HG03439 (cell line): ENCODE data around the gene NOD1.
"Not testable (repeated sequence)": the region's sequence is repeated elsewhere in the genome, so short reads cannot be mapped to it uniquely, and the experiment has no call there.

ENCODE experiments used
- ATAC-seq: cut with Tn5 transposase; IDR thresholded peaks from one replicate; pipeline ENCODE4 v1.9.1; 2021; ENCODE audit warnings: mild to moderate bottlenecking, moderate library complexity; ENCODE audit not compliant: unreplicated experiment

Gene NOD1

DNA sequence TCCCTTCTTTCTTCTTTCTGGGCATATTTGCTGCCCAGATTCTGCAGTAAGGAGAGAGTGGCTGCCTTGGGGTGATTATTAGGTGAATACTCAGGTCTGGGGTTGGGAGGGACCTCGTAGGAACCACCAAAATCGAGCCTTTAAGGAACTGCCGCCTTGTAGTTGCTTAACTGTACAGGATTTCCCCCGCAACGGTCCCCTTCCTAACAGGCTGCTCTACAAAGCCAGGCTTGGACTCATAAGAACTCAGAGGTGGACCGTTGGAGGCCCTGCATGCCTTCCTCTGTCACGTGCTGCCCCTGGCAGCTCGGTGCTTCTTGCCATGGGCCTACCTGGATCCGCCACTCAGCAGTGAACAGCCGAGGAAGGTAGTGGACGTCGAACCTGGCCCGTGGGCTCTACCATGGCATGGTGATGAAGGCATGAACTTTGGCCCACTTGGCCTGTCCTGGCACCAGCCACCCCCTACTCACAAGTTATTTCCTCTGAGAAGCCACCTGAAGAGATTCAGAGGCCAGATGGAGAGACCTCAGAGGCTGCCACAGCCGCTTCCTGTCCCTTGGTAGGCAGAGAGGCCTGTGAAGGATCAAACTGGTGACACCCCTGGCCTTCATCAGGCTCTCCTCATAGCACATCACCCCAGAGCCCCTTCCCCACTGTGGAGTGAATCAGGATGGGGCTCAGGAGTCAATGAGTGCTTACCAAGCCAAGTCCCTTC lies 54.6 kb downstream of the NOD1 start:
- no peak for ATAC-seq

DNA sequence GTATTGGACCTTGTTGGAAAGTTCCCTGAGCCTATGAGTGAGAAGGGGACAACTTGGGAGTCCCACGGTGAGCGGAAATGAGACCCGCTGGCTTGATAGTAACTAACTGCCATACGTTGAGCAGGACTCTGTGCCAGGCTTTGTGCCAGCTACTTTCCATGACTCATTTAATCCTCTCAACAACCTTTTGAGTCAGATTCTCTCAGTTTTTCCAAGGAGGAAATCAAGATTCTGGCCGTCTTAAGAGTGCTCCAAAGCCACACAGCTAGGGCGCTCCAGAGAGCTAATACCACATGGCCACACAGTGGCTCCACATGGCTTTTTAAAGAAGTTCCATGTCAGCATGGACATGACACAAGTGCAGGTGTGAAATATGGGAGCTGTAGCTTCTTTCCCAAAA lies 55.7 kb downstream of the NOD1 start:
- no peak for ATAC-seq

GRCh38 chr7:30421647-30422196 lies 56.9 kb downstream of the NOD1 start:
- no peak for ATAC-seq

DNA sequence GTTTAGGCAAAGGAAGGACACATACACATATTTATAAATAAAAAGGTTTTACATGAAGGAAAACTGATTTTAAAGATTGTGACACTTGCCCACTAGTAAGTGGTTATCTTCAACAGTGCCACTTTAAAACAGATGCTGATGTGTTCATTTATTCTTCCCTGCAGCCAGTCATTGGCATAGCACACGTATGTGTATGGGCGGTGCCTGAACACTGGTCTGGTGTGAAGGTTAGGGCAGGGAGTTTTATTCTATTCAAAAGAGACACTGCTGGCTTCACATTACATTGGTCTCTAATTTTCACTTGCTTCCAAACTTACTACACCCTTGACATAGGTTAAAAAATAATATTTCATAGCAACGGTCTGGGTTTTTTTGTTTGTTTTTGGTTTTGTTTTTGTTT lies 57.9 kb downstream of the NOD1 start:
- no peak for ATAC-seq

- ATAC-seq = not testable (repeated sequence)
Observed at GRCh38 chr7:30420080-30420479, 58.5 kb downstream of the NOD1 start.

DNA sequence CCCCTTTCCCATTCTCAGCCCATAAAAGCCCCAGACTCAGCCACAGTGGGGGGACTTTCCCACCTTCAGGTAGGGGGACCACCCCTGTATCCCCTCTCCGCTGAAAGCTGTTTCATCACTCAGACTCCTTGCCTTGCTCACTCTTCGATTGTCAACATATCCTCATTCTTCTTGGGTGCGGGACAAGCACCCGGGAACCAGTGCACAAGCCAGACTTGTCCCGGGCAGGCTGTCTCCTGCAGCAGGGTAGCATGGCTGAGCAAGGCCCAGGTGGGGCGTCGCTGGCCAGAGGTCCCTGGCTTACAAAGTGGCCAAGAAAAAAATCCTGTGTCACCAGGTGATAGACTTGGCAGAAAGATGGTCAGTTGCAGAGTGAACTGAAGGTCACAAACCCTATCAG lies 64.7 kb downstream of the NOD1 start:
- ATAC-seq = no peak

DNA sequence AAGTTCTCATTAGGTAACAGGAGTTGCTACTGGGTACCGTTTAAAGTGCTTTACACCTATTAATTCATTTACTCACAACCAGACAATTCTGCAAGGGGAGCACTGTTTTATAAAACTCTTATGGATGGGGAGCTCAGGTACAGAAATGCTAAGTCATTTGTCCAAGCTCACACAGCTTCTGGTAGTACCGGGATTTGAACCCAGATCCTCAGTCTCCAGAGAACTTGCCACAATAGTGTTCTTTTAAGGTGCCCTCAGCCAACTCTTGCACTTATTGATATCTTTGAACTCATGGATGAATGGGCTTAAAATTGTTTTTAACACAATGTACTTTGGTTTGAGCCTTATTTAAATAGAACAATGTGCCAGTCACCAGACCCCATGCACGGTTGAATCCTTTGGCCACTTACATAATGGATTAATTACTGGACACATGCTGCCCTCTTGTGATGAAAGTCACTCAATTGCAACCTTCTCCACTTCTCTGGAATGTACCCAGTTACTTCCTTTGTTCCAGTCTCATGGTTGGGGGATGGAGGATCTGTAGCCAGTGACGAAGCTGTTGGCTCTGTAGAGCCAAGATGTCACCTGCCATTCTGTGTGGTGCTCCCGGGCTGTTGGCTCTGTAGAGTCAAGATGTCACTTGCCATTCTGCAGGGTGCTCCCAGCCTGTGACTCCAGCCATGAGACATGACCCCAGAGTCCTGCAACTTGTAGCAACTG lies 65.6 kb downstream of the NOD1 start:
- no peak for ATAC-seq

DNA sequence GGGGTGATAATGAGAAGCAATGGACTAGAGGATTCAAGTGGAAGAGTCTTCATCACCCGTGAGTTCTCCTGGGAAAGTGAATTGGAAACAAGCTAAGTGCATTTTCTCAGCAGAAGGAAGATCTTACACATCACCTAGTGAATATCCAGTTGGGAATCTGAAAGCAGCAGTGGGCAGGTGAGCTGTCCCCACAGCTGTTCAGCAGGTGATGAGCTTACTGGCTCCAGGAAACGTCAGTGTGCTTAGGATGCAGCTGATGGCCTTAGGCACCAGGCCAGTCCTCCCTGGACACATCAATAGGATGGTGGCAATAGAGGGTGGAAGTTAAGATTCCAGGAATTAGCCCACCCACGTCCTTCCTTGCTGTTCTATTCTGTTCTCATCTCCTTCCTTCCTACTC lies 66.7 kb downstream of the NOD1 start:
- no peak for ATAC-seq

GRCh38 chr7:30411173-30411572 lies 67.4 kb downstream of the NOD1 start:
- ATAC-seq = no peak

DNA sequence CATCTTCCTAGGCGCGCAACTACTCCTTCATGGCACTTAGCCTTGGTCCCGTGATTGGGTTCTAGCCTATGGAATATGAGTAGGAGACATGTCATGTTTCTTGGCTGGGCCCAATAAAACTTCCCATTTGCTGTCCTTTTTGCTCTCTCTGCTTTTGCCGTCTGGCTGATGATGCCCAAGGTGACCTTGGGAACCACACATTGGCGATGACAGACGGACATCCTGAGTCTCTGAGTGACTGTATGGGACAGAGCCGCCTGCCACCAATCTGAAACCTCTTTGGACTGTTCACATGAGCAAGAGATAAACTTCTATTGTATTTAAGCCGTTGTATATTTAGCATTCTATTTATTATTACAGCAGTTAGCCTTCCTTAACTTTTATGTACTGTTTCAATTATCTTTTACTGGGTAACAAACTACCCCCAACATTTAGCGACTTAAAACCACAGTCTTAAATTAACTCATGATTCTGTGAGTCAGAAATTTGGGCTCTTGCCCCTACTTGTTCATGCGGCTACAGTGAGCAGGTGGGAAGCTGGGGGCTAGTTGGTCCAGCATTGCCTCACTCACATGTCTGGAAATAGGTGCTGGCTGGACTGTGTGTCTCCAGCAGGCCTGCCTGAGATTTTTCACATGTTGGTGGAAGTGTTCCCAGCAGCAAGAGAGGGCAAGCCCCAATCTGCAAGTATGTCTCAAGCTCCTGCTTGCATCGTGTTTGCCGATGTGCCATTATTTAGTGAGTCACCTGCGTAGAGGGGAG lies 71.7 kb downstream of the NOD1 start:
- no peak for ATAC-seq

DNA sequence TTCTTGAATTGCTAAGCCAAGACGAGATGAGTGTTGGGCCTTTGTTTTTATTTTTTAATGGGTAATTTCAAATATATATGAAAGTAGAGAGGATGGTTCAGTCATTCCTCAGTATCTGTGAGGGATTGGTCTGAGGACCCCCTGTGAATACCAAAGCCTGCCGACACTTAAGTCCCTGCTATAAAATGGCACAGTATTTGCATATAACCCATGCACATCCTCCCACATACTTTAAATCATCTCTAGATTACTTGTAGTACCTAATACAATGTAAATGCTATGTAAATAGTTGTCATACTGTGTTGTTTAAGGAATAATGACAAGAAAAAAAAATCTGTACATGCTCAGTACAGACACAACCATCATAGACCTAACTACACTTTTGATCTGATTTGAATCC lies 73.4 kb downstream of the NOD1 start:
- no peak for ATAC-seq

DNA sequence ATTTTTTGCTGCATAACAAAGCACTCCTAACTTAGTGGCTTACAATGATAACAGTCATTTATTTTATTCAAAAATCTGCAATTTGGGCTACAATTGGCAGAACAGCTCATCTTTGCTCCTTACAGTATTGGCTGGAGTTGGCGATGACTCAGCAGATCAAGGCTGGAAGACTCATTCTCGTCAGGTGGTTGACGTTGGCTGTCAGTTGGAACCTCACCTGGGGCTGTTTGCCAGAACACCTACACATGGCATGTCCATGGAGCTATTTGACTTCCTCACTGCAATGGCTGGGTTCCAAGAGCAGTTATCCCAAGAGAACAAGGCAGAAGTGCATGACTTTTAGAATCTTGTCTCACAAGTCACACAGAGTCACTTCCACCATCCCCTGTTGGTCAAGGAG lies 75.1 kb downstream of the NOD1 start:
- no peak for ATAC-seq

DNA sequence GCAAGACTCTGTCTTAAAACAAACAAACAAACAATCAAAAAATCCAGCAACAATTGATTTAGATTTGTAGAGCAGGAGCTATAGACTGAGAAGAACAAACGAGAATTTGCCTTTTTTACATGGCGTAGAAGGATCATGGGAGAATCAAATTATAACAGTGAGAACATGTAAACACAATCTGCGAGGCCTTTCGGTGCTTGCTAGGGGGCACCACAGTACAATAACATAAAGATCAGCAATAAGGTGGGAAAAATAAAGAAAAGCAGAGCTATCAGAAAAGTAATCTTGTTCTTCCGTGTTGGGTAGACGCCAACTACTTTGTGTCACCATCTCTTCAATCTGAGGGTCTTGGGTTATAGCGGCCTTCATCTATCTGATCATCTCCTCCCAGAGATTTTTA lies 82.2 kb downstream of the NOD1 start:
- ATAC-seq = no peak

- no peak for ATAC-seq
Observed at GRCh38 chr7:30395676-30396075, 82.9 kb downstream of the NOD1 start.

DNA sequence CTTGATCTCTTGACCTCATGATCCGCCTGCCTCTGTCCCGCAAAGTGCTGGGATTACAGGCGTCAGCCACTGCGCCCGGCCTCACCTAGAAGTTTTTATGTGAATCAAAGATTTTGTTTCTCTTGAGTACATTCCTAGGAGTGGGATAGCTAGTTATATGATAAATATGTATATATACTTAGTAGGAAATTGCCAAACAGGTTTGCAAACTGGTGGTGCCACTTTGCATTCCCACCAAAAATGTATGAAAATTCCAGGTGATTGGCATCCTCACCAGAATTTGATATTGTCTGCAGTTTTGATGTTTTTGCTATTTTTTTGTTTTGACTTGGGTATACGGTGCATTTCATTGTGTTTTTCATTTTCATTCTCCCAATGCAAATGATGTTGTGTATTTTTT lies 86.8 kb downstream of the NOD1 start:
- no peak for ATAC-seq

DNA sequence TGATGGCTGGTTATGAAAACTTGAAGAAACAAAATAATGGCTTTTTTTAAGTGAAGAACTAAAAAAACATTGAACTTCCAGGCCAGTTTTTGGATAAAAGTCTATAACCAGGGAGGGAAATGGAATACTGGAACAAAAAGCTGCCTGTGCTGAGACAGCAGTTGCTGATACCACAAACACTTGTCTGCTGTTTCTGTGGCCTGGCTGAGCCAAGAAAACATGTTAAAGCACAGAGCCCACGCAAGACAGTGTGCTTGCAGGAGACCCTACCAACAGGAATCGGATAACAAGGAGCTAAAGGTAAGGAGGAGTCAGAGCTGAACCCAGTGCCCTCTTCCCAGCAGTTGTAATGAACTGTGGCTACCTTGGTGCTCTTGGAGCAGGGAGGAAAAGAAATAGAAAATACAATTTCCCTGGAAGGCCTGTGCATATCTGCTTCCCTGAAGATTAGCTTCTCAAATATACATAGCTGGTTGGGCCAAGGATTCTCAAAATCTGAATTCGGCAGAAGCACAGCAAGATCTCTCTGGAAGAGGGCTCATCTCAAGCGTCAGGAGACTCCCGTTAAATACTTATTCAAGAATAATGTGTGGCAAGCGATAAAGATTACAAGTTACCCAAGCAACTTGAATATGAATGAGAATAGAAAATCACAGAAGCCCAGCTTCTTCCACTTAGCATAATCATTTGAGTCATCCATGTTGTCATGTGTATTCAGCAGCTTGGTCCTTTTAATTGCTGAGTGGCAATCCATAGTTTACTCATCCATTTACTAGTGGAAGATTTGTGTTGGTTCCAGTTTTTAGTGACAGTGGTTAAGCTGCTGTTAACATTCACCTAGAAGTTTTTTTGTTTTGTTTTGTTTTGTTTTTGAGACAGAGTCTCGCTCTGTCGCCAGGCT lies 87.6 kb downstream of the NOD1 start:
- ATAC-seq = no peak

- ATAC-seq = no peak
Observed at GRCh38 chr7:30389791-30390190, 88.8 kb downstream of the NOD1 start.

GRCh38 chr7:30382607-30383006 lies 96.0 kb downstream of the NOD1 start:
- no peak for ATAC-seq

- not testable (repeated sequence) for ATAC-seq
Observed at GRCh38 chr7:30380824-30381223, 97.8 kb downstream of the NOD1 start.

- ATAC-seq = no peak
Observed at GRCh38 chr7:30380294-30380693, 98.3 kb downstream of the NOD1 start.

GRCh38 chr7:30379741-30380140 lies 98.8 kb downstream of the NOD1 start:
- ATAC-seq = no peak
